Smooth muscle cell of the pulmonary artery (primary cell): ENCODE measurements around the gene ST8SIA2. TPM values are rescaled to one million over a fixed set of nuclear protein-coding genes. Genes with fewer than 3 reads are reported as not detected.

Experiments used
- total RNA-seq: library from RNA; depleted of rRNA; stranded (reverse); fragments of >200 nt; gene quantifications from 2 replicates; pipeline ENCODE4 v1.2.3, GENCODE V29; 2014

The ST8SIA2 gene, protein sequence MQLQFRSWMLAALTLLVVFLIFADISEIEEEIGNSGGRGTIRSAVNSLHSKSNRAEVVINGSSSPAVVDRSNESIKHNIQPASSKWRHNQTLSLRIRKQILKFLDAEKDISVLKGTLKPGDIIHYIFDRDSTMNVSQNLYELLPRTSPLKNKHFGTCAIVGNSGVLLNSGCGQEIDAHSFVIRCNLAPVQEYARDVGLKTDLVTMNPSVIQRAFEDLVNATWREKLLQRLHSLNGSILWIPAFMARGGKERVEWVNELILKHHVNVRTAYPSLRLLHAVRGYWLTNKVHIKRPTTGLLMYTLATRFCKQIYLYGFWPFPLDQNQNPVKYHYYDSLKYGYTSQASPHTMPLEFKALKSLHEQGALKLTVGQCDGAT
- total RNA-seq: 0.13 TPM in 1 of 2 replicates, not detected in the other

DNA sequence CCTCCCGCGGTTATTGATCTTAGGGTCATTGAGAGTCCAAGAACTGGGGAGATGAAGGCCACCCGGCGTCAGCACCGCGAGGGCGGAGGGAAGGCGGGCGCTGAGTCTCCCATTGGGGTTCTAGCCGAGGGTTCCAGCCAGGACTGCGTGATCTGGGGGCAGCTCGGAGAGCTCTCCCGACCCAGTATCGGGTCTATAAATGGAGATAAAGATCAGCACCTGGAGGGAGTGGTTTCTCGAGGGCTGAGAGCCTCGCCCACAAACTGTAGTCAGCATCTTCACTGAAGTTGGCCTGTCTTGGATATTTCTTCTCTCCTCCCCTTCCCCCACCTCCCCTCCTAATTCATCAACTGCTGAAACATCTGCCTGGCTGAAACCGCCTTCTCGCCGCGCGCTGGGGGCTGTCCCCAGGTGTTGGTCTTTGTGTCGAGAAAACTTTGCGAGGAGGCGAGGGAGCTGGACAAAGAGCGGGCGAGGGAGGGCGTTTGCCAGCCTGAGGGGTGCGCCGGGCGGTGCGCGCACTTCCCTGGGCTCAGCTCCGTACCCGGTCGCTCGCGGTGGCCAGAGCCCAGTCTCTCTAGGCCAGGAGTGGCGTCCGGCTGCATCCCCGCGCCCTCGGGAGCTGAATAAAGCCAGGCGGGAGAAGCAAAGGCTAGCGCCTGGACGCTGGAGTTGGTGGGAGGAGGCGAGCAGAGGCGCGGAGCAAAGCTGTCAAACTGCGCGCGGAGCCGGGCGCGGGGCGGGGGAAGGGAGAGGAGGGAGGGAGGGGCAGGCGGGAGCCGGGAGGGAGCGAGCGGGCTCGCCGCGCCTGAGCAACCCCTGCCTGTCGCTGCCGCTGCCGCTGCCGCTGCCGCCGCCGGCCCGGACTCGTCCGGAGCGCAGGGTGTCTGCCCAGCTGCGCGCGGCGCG is at the start of gene ST8SIA2:
Gene ST8SIA2 (plus strand): TSS at position 811 of the 909 bp plus-strand sequence. CDS start 184 bp downstream, outside the sequence.

